SU-DHL-6 (cell line): ENCODE results near the gene NFKBIE.

Experiments used
- H2AFZ ChIP-seq: fragments of 200-600 bp; sonication (generic); 2 replicates; pipeline ENCODE4 v1.6.1; 2014; ENCODE audit warnings: low read depth, mild to moderate bottlenecking, moderate library complexity, mixed read lengths, antibody characterized with exemption, low read length; ENCODE audit not compliant: severe bottlenecking
- H3F3A ChIP-seq: fragments of 200-600 bp; shearing (Covaris generic); 2 replicates; pipeline ENCODE4 v1.6.0; 2016; ENCODE audit warnings: antibody characterized with exemption, mild to moderate bottlenecking; ENCODE audit not compliant: insufficient read depth
- H3K27ac ChIP-seq: fragments of 200-600 bp; sonication (generic); 2 replicates; pipeline ENCODE4 v1.5.1; 2016; ENCODE audit warnings: low read depth, mild to moderate bottlenecking, low read length, moderate library complexity, mixed read lengths
- H3K27me3 ChIP-seq: fragments of 200-600 bp; sonication (generic), shearing (Covaris generic); 2 replicates; pipeline ENCODE4 v1.6.0; 2014; ENCODE audit warnings: mild to moderate bottlenecking, low read length
- H3K36me3 ChIP-seq: fragments of 200-600 bp; sonication (generic); 2 replicates; pipeline ENCODE4 v1.6.1; 2014; ENCODE audit warnings: mild to moderate bottlenecking, low read length, mixed read lengths
- H3K4me2 ChIP-seq: fragments of 300-600, 200-600 bp; shearing (Covaris generic), sonication (generic); 2 replicates; pipeline ENCODE4 v1.6.0; 2014; ENCODE audit warnings: low read length, low read depth, mild to moderate bottlenecking; ENCODE audit not compliant: poor library complexity, severe bottlenecking
- H3K4me3 ChIP-seq: fragments of 200-600 bp; sonication (generic); 2 replicates; pipeline ENCODE4 v1.5.1; 2014; ENCODE audit warnings: antibody characterized with exemption, low read length, mild to moderate bottlenecking, mixed read lengths; ENCODE audit not compliant: insufficient read depth, poor library complexity, severe bottlenecking
- H3K79me2 ChIP-seq: fragments of 200-600 bp; sonication (generic); 2 replicates; pipeline ENCODE4 v1.6.1; 2014; ENCODE audit warnings: mild to moderate bottlenecking, low read length, moderate library complexity; ENCODE audit not compliant: insufficient read depth
- H3K9ac ChIP-seq: fragments of 200-600 bp; sonication (generic); 2 replicates; pipeline ENCODE4 v1.7.0; 2014; ENCODE audit warnings: mild to moderate bottlenecking, low read length
- H3K9me2 ChIP-seq: fragments of 200-600 bp; sonication (generic); replicated peaks from 2 replicates; pipeline ENCODE4 v1.6.1; 2014; ENCODE audit warnings: low read length; ENCODE audit not compliant: insufficient read depth
- H3K9me3 ChIP-seq: fragments of 200-600 bp; sonication (generic); 2 replicates; pipeline ENCODE4 v1.6.1; 2014; ENCODE audit warnings: low read length, mixed read lengths; ENCODE audit not compliant: insufficient read depth
- H4K20me1 ChIP-seq: fragments of 200-600 bp; sonication (generic); 2 replicates; pipeline ENCODE4 v1.6.1; 2014; ENCODE audit warnings: low read depth, mild to moderate bottlenecking, antibody characterized with exemption, low read length, moderate library complexity, mixed read lengths
- EZH2phosphoT487 ChIP-seq: fragments of 200-600 bp; sonication (generic), shearing (Covaris generic); conservative IDR thresholded peaks from 2 replicates; pipeline ENCODE4 v1.6.1; 2018; ENCODE audit warnings: mild to moderate bottlenecking, antibody characterized with exemption, low read length, moderate library complexity, mixed read lengths
- TF ChIP-seq, protein P1 (sequence below): fragments of 200-600 bp; sonication (generic); IDR thresholded peaks from one replicate; pipeline ENCODE4 v1.5.1; 2017; ENCODE audit warnings: antibody characterized with exemption, mild to moderate bottlenecking, low read length, moderate library complexity; ENCODE audit not compliant: insufficient read depth, poor library complexity, severe bottlenecking

Gene NFKBIE

DNA sequence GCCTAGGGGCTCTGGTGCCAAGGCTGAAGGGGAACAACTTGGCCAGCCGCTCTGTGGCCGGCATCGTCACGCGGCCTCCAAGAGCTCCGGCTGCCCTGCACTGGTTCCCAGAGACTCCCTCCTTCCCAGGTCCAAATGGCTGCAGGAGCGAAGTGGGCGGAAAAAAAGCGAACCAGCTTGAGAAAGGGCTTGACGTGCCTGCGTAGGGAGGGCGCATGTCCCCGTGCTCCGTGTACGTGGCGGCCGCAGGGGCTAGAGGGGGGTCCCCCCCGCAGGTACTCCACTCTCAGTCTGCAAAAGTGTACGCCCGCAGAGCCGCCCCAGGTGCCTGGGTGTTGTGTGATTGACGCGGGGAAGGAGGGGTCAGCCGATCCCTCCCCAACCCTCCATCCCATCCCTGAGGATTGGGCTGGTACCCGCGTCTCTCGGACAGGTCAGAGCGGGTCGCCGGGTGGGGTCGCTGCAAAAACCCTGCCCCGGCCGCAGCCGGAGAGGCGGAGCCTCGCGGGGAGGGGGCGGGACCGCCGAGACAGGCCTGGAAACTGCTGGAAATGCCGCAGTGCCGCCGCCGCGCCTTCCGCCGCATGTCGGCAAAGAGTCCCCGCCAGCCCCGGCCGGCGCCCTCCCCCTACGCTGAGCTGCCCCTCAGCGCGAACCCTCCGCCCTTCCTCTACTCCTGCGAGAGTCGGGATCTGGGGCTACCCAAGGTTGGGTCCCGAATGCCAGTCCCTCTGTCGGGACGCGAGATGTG lies 19.3 kb downstream of the NFKBIE start:
- Histone ChIP-seq H3K4me2 (peak overlapping the region; percentile 56), H3K9me2 (no peaks in the 10 kb centered on the region), H3K79me2 (peaks cover 39% of the 10 kb centered on the region), H2AFZ (peak overlapping the region; percentile 80), H3K27ac (peak overlapping the region; percentile 85), H4K20me1 (peaks cover 37% of the 10 kb centered on the region), H3K36me3 (peaks cover 37% of the 10 kb centered on the region), H3K4me3 (peak overlapping the region; percentile 96), H3K27me3 (no peaks in the 10 kb centered on the region), H3K9me3 (no peaks in the 10 kb centered on the region), H3F3A (peaks cover 44% of the 10 kb centered on the region), H3K9ac (peak overlapping the region; percentile 90)
- no peak for TF ChIP-seq EZH2phosphoT487
- TF ChIP-seq, protein P1, sequence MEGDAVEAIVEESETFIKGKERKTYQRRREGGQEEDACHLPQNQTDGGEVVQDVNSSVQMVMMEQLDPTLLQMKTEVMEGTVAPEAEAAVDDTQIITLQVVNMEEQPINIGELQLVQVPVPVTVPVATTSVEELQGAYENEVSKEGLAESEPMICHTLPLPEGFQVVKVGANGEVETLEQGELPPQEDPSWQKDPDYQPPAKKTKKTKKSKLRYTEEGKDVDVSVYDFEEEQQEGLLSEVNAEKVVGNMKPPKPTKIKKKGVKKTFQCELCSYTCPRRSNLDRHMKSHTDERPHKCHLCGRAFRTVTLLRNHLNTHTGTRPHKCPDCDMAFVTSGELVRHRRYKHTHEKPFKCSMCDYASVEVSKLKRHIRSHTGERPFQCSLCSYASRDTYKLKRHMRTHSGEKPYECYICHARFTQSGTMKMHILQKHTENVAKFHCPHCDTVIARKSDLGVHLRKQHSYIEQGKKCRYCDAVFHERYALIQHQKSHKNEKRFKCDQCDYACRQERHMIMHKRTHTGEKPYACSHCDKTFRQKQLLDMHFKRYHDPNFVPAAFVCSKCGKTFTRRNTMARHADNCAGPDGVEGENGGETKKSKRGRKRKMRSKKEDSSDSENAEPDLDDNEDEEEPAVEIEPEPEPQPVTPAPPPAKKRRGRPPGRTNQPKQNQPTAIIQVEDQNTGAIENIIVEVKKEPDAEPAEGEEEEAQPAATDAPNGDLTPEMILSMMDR = peak; percentile 85

DNA sequence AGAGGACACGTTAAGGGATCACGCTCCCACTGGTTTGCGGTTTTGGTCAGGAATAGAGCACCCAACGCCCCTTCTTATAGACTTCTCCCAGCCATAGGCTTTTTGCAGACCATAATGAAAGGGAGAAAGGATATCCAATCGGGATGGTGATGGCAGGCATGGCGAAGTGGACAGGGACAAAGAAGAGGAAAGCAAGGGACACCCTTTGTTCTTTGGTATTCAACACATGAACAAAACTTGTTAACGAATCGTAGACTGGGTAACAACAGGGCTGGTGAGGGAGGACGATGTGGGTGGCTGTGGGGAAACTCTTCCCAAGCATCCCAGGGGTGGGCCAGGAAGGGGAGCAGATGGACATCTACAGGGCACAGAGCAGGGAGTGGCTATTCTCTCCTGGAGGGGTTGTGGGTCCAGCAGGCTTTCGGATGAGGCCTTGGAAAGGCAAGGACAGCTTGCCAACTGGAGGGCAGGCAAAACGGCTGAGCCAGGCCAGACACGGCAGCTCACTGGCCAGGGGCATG lies 19.9 kb downstream of the NFKBIE start:
- H3K9ac ChIP-seq = peak overlapping the region; percentile 90
- H4K20me1 ChIP-seq = peaks cover 30% of the 10 kb centered on the region
- H3K27me3 ChIP-seq = no peaks in the 10 kb centered on the region
- peaks cover 36% of the 10 kb centered on the region for H3K79me2 ChIP-seq
- H3K27ac ChIP-seq = no peak overlapping the region
- no peaks in the 10 kb centered on the region for H3K9me3 ChIP-seq
- H3K9me2 ChIP-seq = no peaks in the 10 kb centered on the region
- no peak for TF ChIP-seq EZH2phosphoT487
- TF ChIP-seq, protein P1 = no peak
- peak overlapping the region; percentile 96 for H3K4me3 ChIP-seq
- H2AFZ ChIP-seq = peak overlapping the region; percentile 80
- H3K36me3 ChIP-seq = peaks cover 30% of the 10 kb centered on the region
- peaks cover 37% of the 10 kb centered on the region for H3F3A ChIP-seq
- H3K4me2 ChIP-seq = peak overlapping the region; percentile 56

DNA sequence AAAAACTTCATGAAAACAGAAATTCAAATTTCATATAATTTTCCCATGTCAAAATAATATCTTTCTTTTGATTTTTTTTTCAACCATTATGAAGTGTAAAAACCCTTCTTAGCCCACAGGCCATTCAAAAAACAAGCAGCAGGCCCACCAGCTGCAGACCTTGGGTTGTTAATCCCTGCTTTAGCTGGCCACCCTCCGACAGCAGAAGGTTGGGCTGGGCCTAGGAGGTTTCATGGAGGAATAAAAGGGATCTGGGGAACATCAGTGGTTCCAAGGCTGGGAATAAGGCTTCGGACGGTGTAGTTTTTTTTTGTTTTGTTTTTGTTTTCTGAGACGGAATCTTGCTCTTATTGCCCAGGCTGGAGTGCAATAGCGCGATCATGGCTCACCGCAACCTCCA lies 22.0 kb downstream of the NFKBIE start:
- Histone ChIP-seq H3K4me3 (no peak overlapping the region), H4K20me1 (peaks cover 9% of the 10 kb centered on the region), H3K9me3 (no peaks in the 10 kb centered on the region), H3K9ac (no peak overlapping the region), H3F3A (peaks cover 16% of the 10 kb centered on the region), H3K27ac (no peak overlapping the region), H3K4me2 (no peak overlapping the region), H3K9me2 (no peaks in the 10 kb centered on the region), H3K79me2 (peaks cover 15% of the 10 kb centered on the region), H2AFZ (no peak overlapping the region), H3K27me3 (no peaks in the 10 kb centered on the region), H3K36me3 (peaks cover 9% of the 10 kb centered on the region)
- TF ChIP-seq EZH2phosphoT487 = no peak
- TF ChIP-seq, protein P1 = no peak
